ENCODE data around the gene ZFAND3. TPM values are rescaled to one million over a fixed set of nuclear protein-coding genes. Genes with fewer than 3 reads are reported as not detected.
A peak's percentile ranks its signal among the peaks of the same experiment; 100 is the strongest.

The ZFAND3 gene
- polyA plus RNA-seq, 3 donors = 11.5 to 21.1 (median 11.7) TPM

DNA sequence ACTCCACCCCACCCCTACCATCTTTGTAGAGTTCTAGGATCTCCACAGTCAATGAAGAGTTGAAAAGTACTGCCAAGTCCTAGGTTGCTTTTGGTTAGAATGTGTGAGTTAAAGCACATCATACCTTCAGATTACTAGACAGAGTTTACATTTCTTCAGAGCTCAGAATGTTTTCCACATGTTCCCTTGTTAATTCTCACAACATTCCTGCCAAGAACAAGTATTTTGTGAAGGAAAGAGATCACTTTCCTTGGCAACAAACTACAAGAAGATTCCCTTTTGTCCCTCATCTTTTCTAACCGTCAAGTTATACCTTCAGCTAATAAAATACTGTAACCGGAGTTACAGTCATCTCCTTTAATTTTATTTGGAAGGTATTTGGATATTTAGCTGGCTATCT lies 266.8 kb downstream of the ZFAND3 start:
- intact Hi-C loops (cut with micrococcal nuclease) = no loop called here
- no peak overlapping the region for H3K27ac ChIP-seq (ENCODE audit: low read depth in 1 of 2, low read length in 2 of 2)
- peaks cover 65 to 67% of the 10 kb centered on the region in 2 donors for H3K36me3 Mint-ChIP-seq

DNA sequence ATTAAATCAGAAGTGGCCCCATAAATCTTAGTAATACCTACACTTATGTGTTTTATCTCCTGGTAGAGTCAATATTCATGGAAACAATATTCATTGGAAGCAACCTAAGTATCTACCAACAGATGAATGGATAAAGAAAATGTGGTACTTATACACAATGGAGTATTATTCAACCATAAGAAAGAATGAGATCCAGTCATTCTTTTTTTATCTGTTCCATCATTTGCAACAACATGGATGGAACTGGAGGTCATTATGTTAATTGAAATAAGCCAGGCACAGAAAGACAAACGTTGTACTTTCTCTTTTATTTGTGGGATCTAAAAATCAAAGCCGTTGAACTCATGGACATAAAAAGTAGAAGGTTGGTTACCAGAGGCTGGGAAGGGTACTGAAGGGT lies 268.5 kb downstream of the ZFAND3 start:
- TF ChIP-seq, protein P1, sequence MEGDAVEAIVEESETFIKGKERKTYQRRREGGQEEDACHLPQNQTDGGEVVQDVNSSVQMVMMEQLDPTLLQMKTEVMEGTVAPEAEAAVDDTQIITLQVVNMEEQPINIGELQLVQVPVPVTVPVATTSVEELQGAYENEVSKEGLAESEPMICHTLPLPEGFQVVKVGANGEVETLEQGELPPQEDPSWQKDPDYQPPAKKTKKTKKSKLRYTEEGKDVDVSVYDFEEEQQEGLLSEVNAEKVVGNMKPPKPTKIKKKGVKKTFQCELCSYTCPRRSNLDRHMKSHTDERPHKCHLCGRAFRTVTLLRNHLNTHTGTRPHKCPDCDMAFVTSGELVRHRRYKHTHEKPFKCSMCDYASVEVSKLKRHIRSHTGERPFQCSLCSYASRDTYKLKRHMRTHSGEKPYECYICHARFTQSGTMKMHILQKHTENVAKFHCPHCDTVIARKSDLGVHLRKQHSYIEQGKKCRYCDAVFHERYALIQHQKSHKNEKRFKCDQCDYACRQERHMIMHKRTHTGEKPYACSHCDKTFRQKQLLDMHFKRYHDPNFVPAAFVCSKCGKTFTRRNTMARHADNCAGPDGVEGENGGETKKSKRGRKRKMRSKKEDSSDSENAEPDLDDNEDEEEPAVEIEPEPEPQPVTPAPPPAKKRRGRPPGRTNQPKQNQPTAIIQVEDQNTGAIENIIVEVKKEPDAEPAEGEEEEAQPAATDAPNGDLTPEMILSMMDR (IDR thresholded peaks at IDR 0.05) = no peak
- H3K27ac Mint-ChIP-seq = peak overlapping the region in 2 of 7 donors; percentile 4 to 33
- no peaks in the 10 kb centered on the region for H3K9me3 Mint-ChIP-seq
- intact Hi-C loops (cut with micrococcal nuclease) = no loop called here
- no peaks in the 10 kb centered on the region for H3K27me3 ChIP-seq (ENCODE audit: control insufficient read depth in 2 of 2, insufficient read depth in 2 of 2, low read length in 2 of 2)
- H3K4me1 Mint-ChIP-seq = peaks cover 17% of the 10 kb centered on the region
- H3K36me3 Mint-ChIP-seq = peaks cover 54% of the 10 kb centered on the region in 2 donors
- 92% methylated on average over 2 of the region's 2 CpGs for WGBS (ENCODE audit: insufficient coverage)
- H3K4me3 Mint-ChIP-seq = no peak overlapping the region
- no peaks in the 10 kb centered on the region for H3K4me1 ChIP-seq (ENCODE audit: control insufficient read depth in 1 of 2, insufficient read depth in 2 of 2, low read length in 2 of 2)
- no peak overlapping the region for H3K4me2 ChIP-seq (replicated peaks; ENCODE audit: extremely low read depth, low read length, poor library complexity, severe bottlenecking)
- no peak overlapping the region for H3K4me3 ChIP-seq (replicated peaks in 1 of 3; ENCODE audit: low read depth in 2 of 3, low read length in 3 of 3)
- no peak overlapping the region for H2AFZ ChIP-seq (ENCODE audit: insufficient read depth, low read depth, low read length, poor library complexity, severe bottlenecking)
- no peak overlapping the region for H3K9ac ChIP-seq (ENCODE audit: insufficient read depth, low read length, poor library complexity, severe bottlenecking)
- H4K20me1 ChIP-seq (ENCODE audit: insufficient read depth, low read length) = peaks cover 73% of the 10 kb centered on the region
- H3K36me3 ChIP-seq (replicated peaks in 1 of 2; ENCODE audit: control insufficient read depth in 1 of 2, insufficient read depth in 2 of 2, low read length in 2 of 2) = peaks cover 15 to 50% of the 10 kb centered on the region in 2 donors
- H3K27me3 Mint-ChIP-seq (ENCODE audit: low read depth in 3 of 3) = no peaks in the 10 kb centered on the region
- no peaks in the 10 kb centered on the region for H3K79me2 ChIP-seq (ENCODE audit: insufficient read depth, low read length)
- H3K9me3 ChIP-seq (replicated peaks in 1 of 2; ENCODE audit: control insufficient read depth in 1 of 2, insufficient read depth in 1 of 2, low read length in 2 of 2) = no peaks in the 10 kb centered on the region
- no peak for DNase-seq
- no peak overlapping the region for H3K27ac ChIP-seq (ENCODE audit: low read depth in 1 of 2, low read length in 2 of 2)

More for the DNA sequence above, 266.8 kb downstream of the ZFAND3 start:
- peaks cover 72% of the 10 kb centered on the region for H4K20me1 ChIP-seq (ENCODE audit: insufficient read depth, low read length)
- H3K27me3 Mint-ChIP-seq (ENCODE audit: low read depth in 3 of 3) = no peaks in the 10 kb centered on the region
- H3K79me2 ChIP-seq (ENCODE audit: insufficient read depth, low read length) = no peaks in the 10 kb centered on the region
- H2AFZ ChIP-seq (ENCODE audit: insufficient read depth, low read depth, low read length, poor library complexity, severe bottlenecking) = no peak overlapping the region
- H3K27ac Mint-ChIP-seq = no peak overlapping the region
- H3K9me3 ChIP-seq (replicated peaks in 1 of 2; ENCODE audit: control insufficient read depth in 1 of 2, insufficient read depth in 1 of 2, low read length in 2 of 2) = no peaks in the 10 kb centered on the region
- peaks cover 18% of the 10 kb centered on the region for H3K4me1 Mint-ChIP-seq
- H3K4me1 ChIP-seq (ENCODE audit: control insufficient read depth in 1 of 2, insufficient read depth in 2 of 2, low read length in 2 of 2) = no peaks in the 10 kb centered on the region
- no peaks in the 10 kb centered on the region for H3K9me3 Mint-ChIP-seq
- no peaks in the 10 kb centered on the region for H3K27me3 ChIP-seq (ENCODE audit: control insufficient read depth in 2 of 2, insufficient read depth in 2 of 2, low read length in 2 of 2)
- no CpG with 5 or more reads among the region's 2 CpGs for WGBS (ENCODE audit: insufficient coverage)
- TF ChIP-seq, protein P1 (IDR thresholded peaks at IDR 0.05) = no peak
- no peak overlapping the region for H3K9ac ChIP-seq (ENCODE audit: insufficient read depth, low read length, poor library complexity, severe bottlenecking)
- H3K4me3 ChIP-seq (replicated peaks in 1 of 3; ENCODE audit: low read depth in 2 of 3, low read length in 3 of 3) = no peak overlapping the region
- H3K4me2 ChIP-seq (replicated peaks; ENCODE audit: extremely low read depth, low read length, poor library complexity, severe bottlenecking) = no peak overlapping the region
- H3K4me3 Mint-ChIP-seq = no peak overlapping the region
- peaks cover 21 to 66% of the 10 kb centered on the region in 2 donors for H3K36me3 ChIP-seq (replicated peaks in 1 of 2; ENCODE audit: control insufficient read depth in 1 of 2, insufficient read depth in 2 of 2, low read length in 2 of 2)
- no peak for DNase-seq

Measured in CD14-positive monocyte (primary cell).